ENCODE data around the gene ZBTB20.

The ZBTB20 gene

DNA sequence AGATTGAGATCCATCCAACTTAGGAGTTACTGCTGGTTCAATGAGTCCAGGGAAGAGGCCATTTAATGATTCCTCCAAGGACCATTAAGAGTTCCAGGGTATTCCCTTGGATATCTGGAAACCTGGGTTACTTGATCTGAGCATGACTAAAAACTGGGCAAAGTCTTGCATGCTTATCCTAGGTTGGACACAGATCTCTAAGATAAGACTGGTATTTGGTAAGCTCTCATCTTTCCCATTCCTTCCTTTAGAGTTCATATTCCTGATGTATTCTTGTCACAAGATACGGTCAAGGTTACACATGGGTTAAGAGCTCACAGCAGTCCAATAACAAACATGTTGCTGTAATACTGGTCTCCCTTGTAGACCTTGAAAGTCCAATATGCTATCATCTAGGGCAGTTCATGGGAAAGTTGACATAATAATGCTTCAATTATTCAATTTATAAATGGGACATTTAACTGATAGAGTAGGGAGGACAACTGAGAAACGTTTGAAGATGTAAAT, 551.5 kb downstream of the ZBTB20 start:
- TF ChIP-seq ZNF274 (IDR thresholded peaks at IDR 0.05; ENCODE audit: low read depth, low read length): no peak
- H3K4me3 ChIP-seq (ENCODE audit: low read length): no peak overlapping the region

DNA sequence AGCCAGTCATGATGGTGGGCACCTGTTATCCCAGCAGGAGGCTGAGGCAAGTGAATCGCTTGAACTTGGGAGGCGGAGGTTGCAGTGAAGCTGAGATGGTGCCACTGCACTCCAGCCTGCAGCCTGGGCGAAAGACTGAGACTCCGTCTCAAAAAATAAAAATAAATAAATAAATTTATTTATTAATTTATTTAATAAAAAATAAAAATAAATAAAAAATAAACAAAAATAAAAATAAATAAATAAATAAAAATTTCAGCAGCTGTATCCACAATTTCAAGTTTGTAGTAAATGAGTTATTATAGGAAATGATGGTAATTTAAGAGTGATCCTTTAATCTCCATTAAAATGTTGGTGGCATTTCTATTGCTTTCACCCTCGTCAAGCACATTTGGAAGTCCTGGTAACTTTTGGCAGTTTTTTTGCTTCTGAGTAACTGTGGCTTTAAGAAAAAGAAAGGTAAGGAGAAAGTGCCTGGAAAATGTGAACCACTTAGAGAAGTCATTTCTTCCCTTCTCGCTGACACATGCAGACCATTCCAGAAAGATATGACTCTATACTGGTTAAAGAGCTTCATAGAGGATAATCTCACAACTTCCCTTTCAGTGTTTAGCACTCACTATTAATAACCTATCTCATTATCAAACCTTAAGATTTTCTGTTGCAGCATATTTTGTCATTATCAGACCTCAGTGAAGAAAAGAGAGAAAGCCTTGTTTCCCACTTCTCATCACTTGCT, 556.6 kb downstream of the ZBTB20 start:
- H3K4me3 ChIP-seq (ENCODE audit: low read length): no peak overlapping the region
- no peak for TF ChIP-seq ZNF274 (IDR thresholded peaks at IDR 0.05; ENCODE audit: low read depth, low read length)

DNA sequence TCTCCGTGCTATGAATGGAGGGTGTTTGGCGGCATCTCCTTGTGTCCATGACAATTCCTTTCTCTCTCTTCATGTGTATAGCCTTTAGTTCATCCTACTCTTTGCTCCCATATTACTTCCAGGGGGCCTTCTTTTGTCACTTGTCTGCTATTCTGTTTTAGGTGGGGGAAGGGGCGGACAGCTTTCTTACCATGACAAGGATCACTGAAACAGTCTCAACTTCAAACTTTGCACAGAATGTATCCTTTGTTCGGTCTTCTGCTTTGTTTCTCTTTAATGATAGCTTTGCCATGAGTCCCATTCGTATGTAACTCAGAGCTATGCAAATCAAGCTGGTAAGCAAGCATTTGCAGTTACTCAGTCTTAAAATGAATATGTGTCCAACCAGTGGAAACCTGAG, 559.1 kb downstream of the ZBTB20 start:
- no peak overlapping the region for H3K4me3 ChIP-seq (ENCODE audit: low read length)
- no peak for TF ChIP-seq ZNF274 (IDR thresholded peaks at IDR 0.05; ENCODE audit: low read depth, low read length)

DNA sequence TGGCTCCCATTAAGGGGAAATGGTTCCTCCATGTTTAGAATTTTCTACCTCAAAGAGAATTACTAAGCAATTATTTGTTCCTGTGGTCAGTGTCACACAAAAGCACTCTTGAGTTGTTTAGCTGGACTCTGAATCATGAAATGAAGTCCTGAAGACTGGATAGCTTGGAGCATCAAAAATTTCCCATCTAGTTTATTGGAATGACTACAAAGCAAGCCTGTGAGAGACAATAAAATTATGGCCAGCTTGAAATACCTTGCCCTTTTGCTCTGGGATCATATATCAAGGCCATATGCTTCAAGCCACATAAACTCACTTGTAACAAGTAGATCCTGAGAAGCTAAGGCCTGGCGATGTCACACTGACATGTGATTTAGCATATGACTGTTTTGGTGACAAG, 561.0 kb downstream of the ZBTB20 start:
- TF ChIP-seq ZNF274 (IDR thresholded peaks at IDR 0.05; ENCODE audit: low read depth, low read length): no peak
- no peak overlapping the region for H3K4me3 ChIP-seq (ENCODE audit: low read length)

DNA sequence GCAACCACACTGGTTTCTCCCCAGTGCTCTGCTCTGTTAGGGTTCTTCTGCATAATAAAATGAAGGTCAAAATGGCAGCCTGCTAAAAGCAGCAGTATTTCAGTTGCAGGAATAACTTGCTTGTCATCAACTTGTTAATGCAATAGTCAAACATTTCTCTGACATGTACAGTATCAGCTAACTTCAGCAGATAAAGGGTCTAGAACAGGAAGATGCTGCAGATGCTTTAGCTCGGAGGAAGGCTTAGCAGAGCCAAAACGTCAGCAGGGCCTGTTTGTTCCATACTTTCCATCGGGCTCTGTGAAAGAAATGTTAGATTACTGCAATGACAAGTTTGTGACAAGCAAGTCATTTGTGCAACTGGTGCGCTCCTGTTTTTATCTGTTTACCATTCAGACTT, 561.4 kb downstream of the ZBTB20 start:
- TF ChIP-seq ZNF274 (IDR thresholded peaks at IDR 0.05; ENCODE audit: low read depth, low read length): no peak
- H3K4me3 ChIP-seq (ENCODE audit: low read length): no peak overlapping the region

DNA sequence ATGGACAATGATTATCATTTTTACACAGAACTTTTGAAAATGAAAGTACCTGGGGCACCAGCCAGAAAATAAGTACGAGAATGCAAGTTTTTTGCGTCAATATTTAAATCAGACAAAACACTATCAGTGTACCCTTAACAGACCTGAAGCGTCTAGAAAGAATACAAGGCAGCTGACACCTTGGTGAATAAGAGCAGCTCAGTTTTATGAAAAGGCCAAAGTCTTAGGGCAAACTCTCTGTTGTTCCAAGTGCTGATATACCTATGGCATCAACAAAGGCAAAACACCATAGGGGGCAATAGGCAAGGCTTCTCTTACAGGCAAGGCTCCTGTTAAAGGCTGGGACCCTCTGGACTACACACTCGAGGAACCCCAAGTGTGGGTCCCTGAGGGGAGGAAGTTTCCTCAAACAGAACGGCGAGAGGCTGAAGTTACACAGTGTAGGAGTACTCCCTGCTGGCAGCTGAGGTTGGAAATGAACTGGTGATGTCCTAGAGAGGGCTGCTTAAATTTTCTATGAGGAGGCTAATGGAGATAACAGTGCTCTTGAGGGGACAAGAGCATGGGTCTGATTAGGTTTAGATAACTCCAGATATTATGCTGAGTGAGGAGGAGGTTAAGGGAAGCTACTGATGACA, 562.2 kb downstream of the ZBTB20 start:
- TF ChIP-seq ZNF274 (IDR thresholded peaks at IDR 0.05; ENCODE audit: low read depth, low read length): no peak
- H3K4me3 ChIP-seq (ENCODE audit: low read length): no peak overlapping the region

DNA sequence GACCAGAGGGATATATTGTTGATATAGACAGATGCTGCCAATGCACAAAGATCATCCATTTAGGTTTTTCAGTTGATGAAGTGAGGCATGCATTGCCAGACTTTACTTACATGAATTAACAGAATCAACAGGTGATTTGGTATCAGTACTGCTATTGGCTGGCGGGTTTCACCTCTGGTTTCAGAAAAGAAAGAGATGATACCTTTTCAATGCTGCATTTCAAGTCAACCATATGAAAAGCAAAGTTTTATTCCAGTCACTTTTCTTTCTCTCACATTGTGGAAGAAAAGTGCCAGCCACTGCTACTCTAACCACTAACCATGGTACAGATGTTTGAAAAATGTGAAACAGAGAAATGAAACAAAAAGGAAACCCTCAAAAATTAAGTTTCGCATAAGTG, 564.2 kb downstream of the ZBTB20 start:
- H3K4me3 ChIP-seq (ENCODE audit: low read length): no peak overlapping the region
- no peak for TF ChIP-seq ZNF274 (IDR thresholded peaks at IDR 0.05; ENCODE audit: low read depth, low read length)

DNA sequence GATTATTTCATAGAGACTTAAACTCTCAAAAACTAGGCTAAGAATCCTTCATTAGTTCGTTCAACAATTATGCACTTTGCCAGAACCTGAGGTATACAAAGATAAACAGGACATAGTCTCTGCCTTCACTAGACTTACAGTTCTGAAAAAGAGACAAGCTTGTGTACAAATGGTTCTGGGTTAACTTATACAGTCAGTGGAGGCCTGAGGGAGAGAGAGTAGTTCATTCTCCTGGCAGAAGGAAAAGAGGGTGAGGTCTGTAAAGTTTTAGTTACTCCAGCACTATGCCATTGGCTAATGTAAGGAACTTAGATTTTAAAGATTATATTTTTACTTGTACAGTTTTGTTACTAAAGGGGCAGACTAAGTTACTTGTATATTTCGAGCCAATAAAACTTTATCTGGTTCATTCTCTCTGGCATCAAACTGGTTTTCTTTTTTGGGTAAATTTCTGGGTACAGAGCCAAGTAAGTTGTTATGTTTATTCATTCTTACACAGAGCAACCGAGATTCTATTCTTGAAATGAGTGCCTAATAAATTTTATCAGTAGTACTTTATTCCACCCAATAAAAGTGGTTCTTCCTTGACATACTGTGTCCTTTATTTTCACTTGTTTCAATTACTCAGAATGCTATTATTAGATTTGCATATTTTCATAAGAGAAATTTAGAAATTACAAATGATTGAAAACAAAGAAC, 574.6 kb downstream of the ZBTB20 start:
- no peak for TF ChIP-seq ZNF274 (IDR thresholded peaks at IDR 0.05; ENCODE audit: low read depth, low read length)
- no peak overlapping the region for H3K4me3 ChIP-seq (ENCODE audit: low read length)

DNA sequence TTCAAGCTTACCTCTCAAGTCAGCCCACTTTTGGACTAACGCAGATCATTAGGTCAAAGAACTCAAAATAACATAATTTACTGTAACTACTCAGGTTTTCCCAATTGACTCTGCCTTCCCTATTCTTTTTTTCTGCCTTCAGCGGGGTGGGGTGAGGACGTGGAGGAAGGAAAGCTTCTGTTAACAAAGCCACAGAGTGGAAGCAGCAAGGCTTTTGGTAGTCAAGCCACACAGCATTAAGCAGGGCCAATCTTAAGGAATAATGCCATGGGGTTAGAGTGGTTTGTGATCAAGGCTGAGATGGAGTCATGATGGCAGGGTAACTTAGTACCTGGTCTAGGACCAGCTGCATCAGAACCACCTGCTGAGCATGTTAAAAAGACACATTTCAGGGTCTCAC, 575.7 kb downstream of the ZBTB20 start:
- H3K4me3 ChIP-seq (ENCODE audit: low read length): no peak overlapping the region
- no peak for TF ChIP-seq ZNF274 (IDR thresholded peaks at IDR 0.05; ENCODE audit: low read depth, low read length)

DNA sequence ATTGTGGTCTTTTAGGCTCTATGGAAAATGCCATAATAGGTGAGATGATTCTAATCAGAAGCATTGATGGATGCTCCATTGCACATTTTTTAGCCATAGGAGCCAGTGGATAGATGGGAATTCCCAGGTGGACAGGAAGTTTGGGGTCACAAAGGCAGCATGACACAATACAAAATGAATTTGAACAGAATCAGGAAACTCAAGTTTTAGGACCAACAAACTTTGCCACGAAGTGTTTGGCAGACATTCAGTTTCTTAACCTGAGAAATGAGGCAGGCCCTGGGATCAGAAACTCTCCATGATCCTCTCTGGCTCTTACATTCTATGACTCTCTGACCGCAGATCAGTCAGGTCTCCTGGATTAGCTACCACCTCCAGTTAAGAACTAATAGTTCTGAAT, 577.9 kb downstream of the ZBTB20 start:
- H3K4me3 ChIP-seq (ENCODE audit: low read length): no peak overlapping the region

DNA sequence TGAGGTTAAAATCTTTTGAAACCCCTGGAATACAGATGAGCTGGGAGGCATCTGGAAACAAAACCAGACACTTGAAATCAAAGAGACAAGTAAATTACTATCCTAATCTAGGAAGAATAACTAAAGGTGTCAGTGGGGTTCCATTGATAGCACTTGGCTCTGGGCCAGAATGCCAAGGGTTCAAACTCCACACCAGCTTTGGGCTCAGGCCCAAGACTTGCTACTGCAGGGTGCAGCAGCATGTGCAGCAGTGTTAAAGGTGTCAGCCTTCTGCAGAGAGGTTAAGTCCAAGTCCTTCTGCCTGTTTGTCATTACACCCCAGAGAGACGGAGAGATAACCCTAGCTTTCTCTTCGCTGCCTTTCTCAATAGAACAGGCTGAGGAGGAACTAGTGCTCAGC, 579.3 kb downstream of the ZBTB20 start:
- no peak overlapping the region for H3K4me3 ChIP-seq (ENCODE audit: low read length)
- TF ChIP-seq ZNF274 (IDR thresholded peaks at IDR 0.05; ENCODE audit: low read depth, low read length): no peak

More for the DNA sequence above, 577.9 kb downstream of the ZBTB20 start:
- TF ChIP-seq ZNF274 (IDR thresholded peaks at IDR 0.05; ENCODE audit: low read depth, low read length): no peak

DNA sequence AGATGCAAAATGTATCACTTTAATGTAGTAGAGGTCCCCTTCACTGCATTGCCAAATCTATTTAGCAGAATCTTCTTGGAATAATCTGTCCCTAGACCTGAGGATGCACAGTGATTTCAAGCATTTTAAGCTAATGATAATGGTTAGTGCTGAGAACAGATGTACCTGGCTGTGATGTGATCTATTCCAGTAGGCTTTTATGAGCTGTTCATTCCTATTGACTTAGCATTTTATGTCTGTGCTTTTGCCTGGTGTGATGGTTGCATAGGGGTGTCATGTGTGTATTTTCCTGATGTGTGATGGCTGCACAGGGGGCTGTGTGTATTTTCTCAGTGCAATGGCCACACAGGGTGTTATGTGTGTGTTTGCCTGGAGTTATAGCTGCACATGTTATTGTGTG, 580.3 kb downstream of the ZBTB20 start:
- no peak for TF ChIP-seq ZNF274 (IDR thresholded peaks at IDR 0.05; ENCODE audit: low read depth, low read length)
- no peak overlapping the region for H3K4me3 ChIP-seq (ENCODE audit: low read length)

DNA sequence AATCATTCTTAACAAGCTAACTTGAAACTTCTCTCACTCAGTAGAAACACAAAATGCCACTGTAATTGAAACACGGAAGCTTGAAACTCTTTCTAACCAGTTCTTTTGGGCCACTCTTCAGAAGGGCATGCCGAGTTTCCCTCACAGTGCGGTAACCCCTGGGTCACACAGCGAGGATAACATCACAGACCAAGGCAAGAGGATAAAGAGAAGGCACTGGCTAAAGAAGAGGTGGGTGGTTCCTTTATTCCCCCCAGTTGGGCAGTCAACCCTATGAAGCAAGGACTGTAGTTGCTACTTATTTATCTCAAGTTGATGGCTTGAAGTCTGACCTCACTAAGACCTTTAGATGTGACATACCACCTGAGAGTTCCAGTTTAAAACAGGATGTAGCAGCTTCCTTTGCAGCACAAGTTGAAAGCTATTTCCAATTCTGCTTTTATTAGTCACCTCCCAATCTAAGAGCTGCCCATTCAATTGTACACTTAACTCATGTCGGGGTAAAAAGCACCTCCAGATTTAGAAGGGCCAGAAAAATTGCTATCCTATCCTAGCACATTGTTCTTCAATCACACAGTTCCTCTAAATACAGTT, 580.8 kb downstream of the ZBTB20 start:
- H3K4me3 ChIP-seq (ENCODE audit: low read length): no peak overlapping the region
- no peak for TF ChIP-seq ZNF274 (IDR thresholded peaks at IDR 0.05; ENCODE audit: low read depth, low read length)

DNA sequence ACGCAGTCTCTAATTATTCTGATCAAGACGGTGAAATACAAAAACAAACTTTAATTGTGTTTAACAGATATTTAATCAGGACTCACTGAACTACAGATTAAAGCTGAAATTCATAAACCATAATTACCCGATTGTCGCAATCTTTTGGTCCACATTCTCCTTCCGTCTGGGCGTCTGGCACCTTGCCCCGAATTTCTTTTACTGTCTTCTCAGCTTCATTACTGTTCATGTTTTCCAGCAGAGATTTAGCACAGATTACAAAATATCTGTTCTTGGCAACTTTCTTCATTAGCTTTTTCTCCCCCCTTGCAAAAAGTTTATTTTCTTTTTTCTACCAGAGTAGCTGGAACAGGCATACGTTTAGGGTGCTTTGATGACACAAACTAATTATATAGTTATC, 581.9 kb downstream of the ZBTB20 start:
- H3K4me3 ChIP-seq (ENCODE audit: low read length): no peak overlapping the region
- no peak for TF ChIP-seq ZNF274 (IDR thresholded peaks at IDR 0.05; ENCODE audit: low read depth, low read length)

All from GM08714 (cell line).